Measurements from ENCODE around the gene EVX1.

Gene EVX1

DNA sequence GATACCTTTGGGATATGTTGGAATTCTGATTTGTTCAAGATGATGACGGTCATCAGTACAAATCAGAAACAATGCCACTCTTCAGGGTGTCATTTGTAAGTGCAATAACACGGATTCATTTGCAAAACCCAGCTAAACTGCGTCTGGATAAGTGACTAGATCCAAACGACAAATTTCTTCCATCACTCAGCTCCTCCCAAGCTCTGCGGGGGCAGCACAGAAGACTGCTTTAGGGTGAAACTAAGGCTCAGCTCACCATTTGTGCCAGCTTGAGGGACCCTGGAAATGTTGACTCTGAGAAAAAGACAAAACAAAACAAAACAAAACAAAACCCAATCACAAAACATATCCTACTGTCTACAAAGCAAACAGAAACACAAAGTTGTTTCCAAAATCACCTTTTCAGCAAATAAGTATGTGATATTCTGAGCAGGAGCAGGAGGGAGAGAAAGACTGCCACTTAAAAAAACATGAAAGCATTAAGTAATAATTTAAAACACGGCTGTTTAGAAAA, 8.0 kb downstream of the EVX1 start:
- no peak for DNase-seq

DNA sequence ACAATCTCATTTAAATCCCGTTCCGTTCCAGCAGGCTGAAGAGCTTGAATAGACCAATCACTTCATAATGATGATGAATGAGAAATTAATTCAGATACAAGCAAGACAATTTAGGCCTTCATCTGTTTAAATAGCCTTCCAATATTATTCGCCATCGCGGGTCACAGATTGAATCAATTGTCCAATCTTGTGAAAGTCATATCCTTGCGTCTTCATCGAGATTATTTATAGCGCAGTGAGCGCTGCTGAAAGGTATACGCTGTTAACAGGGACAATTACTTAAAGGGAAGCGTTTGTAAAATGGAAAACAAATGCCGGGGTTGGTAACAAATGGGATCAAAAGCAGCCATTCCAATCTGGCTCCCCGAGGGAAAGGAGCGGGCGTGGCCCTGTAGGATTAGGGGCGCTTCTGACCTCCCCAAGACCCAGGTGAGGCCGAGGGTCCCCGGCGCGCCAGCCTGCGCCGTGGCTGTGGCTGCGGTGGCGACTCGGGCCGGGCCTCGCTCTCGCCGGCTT, 8.6 kb downstream of the EVX1 start:
- no peak for DNase-seq

DNA sequence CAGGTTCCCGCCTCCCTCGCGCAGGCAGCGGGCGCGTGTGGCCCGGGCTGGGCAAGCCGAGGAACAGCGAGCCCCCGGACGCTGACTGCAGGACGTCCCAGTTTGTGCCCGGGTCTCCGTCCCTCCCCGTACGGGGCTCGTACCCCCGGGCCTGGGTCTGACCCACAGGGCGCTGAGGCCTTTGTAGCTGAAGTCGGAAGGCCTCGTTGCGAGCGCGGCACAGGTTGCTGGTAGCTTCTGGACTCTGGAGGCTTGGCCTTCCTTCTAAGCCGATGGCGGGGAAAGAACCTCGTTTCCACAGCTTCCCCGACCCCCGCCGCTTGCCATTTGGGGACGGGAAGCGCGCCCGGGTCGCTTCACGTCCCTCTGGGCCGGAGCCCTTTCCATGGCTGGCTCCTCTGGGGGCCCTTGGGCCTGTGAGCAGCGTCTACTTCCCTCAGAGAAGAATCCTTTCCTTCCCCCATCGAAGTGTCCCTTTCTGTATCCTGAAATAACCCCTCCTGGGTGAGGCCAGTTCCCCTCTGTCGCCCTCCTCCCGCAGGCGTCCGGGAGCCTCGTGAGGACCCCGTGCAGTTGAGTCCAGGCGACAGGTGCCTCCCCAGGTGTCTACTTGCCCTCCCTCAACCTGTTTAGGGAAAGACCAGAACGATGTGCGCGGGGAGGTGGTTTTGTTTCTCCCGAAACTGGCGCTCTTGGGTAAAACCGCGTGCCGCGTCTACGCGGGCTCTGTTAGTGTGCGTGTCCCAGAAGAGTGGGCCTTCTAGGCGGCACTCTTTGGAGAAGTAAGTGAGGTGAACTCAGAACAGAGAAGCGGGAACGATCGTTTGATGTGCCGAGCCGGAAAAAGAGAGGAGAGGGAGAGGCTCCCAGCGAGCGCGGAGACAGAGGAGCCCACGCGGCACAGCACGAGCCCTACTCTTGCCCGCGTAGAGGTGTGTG, 9.3 kb downstream of the EVX1 start:
- DNase-seq: no peak

DNA sequence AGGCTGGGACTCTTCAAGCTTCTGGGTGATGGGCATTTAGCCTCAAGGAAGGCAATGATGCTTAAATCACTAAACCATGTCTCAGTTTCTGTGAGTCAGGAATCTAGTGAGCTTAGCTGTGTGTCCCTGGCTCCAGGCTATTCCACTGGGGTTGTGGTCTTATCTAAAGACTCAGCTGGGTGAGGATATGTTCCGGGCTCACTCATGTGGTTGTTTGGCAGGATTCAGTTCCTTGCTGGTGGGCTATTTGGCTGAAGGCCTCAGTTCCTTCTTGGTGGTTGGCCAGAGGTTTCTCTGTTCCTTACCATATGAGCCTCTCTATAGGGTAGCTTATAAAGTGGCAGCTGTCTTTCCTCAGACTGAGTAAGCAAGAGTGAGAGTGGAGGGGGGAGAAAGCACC, 12.0 kb downstream of the EVX1 start:
- DNase-seq: no peak

DNA sequence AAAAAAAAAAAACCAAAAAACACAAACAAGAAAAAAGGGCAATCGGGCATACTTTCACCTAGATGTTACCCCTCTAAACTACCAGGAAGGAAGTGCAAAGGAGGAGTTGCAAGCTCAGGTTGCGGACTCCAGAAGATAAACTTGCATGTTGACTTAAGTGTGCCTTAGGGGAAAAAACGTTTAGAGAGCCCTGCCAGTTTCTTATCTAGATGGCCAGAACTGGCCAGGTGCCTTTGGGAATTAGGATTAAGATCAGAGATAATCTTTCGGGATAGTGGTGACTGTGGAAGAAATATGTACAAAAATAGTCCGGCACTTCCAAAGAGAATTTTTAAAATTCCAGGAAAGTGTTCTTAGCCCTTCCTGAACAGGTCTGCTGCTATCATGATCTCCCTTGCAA, 17.6 kb downstream of the EVX1 start:
- DNase-seq: no peak

DNA sequence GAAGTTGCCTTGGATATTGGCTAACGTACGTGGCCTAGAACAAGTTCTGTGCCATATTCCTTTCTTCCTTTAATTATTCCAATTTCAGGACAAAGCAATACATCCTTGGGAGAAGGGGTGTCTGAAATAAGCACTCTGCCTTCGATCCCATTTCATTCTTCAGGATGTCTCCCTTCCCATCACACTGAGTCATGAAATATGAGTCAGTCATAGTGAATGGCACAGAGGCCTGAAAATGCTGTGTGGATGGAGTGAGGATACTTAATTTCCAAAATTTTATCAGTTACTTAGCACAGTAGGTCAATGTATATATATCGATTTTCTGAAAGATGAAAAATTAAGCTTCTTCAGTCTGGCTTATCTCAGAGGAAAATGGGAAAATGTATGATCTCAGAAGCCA, 19.5 kb downstream of the EVX1 start:
- DNase-seq: no peak

DNA sequence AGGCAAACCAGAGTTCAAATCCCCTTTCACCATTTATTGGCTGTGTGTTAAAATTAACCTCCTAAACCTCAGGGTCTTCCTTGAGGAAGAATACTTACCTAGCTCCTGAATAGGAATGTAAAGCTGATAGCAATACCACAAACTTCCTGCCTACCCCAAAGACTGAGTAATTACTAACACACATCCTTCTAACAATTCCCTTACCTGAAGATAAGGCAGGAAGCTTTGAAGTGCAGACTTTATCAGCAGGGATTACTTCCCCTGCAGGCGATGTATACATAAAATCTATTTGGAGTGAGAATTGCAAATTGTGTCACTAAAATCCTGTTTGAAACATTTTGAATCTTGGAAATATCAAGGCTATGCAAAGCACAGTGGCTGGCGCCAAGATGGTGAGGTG, 21.2 kb downstream of the EVX1 start:
- DNase-seq: no peak

DNA sequence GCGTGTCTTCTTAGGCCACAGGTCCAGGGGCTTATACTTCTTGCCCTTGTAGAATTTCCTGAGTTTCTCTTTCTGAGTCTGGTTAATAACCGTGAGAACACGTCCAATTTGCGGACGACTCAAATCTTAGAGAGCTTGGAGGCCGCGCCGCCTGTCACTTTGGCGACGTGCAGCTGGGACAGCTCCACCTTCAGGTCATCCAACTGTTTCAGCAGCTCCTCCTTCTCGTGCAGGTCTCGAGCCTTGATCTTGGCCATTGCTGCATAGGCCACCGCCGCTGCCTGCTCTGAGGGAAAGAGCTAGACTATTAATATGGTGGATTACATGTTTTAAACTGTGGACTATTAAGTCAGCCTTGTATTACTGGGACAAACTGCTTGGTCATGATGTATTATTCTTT, 26.9 kb downstream of the EVX1 start:
- no peak for DNase-seq

DNA sequence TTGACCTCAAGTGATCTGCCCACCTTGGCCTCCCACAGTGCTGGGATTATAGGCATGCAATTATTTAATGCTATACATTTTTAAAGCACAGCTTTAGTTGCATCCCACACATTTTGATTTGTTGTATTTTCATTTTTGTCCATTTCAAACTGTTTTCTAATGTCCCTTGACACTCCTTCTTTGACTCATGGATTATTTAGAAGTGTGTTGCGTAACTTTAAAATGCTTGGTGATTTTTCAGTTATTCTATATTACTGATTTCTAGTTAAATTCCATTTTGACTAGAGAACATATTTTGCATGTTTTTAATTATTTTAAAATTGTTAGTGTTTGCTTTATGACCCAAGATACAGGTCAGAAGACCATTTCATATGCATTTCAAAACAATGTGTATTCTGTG, 28.8 kb downstream of the EVX1 start:
- DNase-seq: no peak

DNA sequence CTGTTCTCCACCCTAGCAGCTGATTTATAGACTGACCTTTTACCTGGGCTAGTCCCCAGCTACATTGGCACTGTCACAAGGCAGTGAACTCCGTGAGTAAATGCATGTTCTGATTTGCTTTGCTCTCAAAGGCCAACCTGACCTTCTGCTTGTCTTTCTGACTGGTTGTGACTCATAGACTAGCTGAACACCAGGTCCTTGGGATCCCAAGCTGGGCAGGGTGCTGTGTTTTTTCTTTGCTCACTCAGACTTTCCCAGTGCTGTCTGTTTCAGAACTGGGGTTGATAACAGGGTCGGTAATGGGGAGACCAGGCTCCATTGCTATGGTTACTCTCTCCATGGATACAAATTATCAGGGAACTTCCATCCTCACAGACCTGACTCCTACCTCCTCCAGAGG, 35.0 kb downstream of the EVX1 start:
- no peak for DNase-seq

DNA sequence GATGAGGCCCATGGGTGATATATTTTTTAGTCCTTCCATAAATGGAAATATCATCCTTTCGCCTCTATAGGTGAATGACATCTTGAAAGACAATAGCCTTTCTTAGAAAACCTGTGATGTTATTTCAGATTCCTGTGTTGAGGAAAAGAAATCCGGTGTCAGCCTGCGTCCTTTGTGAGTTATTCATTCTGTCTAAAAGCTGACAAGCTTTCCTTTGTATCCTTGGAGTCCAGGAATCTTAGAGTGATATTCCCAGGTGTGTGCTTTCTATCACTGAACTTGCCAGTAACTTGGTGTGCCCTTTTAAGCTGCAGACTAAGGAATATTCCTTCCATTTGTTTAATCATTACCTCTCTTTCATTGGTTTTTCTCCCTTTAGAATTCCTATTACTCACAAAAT, 41.0 kb downstream of the EVX1 start:
- no peak for DNase-seq

DNA sequence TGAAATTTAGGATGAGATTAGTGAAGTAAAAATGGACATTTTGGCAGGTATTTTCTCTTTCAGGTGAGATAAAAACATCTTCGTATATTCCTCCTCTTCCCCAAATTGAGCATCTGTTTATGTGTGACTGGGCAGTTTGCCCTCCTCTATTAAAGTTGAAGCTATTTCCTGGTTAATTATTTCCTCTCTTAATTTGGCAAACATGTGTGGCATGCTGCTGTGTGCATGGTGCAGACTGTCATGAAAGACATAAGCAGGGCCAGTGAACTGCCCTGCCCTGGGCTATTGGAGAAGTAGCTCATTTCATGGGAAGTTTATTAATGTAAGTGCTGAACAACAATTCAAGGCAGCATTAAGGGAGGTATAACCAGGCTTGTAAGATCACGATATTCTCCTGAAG, 52.6 kb downstream of the EVX1 start:
- DNase-seq: no peak

DNA sequence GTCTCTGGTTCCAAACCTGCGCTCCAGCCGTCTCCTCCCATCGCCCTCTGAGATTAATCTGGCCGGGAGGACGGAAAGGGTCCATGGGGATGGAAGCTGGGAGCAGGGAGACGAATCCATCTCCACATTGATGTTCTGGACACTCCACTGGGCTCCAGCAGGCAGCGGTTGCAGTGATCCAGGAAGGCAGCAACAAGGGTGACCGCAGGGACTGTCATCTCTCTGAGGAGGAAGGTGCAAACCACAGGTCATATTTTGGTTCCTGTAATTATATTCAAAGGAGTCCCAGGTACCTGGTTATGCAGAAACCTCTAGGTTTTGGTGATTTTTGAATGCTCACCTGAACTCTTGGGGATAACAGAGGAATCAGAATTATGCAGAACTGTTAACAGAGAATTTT, 54.8 kb downstream of the EVX1 start:
- no peak for DNase-seq
